IPS-18a (cell line): ENCODE data around the gene STK31.
"Not testable (repeated sequence)": the region's sequence is repeated elsewhere in the genome, so short reads cannot be mapped to it uniquely, and the experiment has no call there.

ENCODE experiments used
- H3K27ac ChIP-seq: one replicate; pipeline ENCODE4 v1.5.1; 2013; ENCODE audit warnings: low read length
- H3K27me3 ChIP-seq: one replicate; pipeline ENCODE4 v1.6.1; 2013; ENCODE audit warnings: mild to moderate bottlenecking, low read length; ENCODE audit not compliant: control insufficient read depth, insufficient read depth
- H3K36me3 ChIP-seq: one replicate; pipeline ENCODE4 v1.6.1; 2013; ENCODE audit warnings: low read depth, low read length; ENCODE audit not compliant: control insufficient read depth
- H3K4me1 ChIP-seq: one replicate; pipeline ENCODE4 v1.6.1; 2013; ENCODE audit warnings: low read depth, low read length; ENCODE audit not compliant: control insufficient read depth
- H3K4me3 ChIP-seq: one replicate; pipeline ENCODE4 v1.5.1; 2013; ENCODE audit warnings: low read length
- H3K9ac ChIP-seq: one replicate; pipeline ENCODE4 v1.6.1; 2013; ENCODE audit warnings: mild to moderate bottlenecking, low read length, moderate library complexity
- H3K9me3 ChIP-seq: one replicate; pipeline ENCODE4 v1.6.1; 2013; ENCODE audit warnings: low read depth, low read length; ENCODE audit not compliant: control insufficient read depth

STK31 gene

GRCh38 chr7:23710000-23710399 lies at the start of gene STK31:
TSS of gene STK31 (plus strand) at chr7:23710219. CDS start at chr7:23710286, 67 bp downstream.
- no peak within 1 kb of the TSS for H3K27ac ChIP-seq
- peaks cover 9% of the 10 kb centered on the region for H3K9me3 ChIP-seq
- H3K9ac ChIP-seq, result no peak within 1 kb of the TSS
- H3K4me3 ChIP-seq, result no peak within 1 kb of the TSS
- no peaks in the 10 kb centered on the region for H3K27me3 ChIP-seq
- H3K36me3 ChIP-seq, result peaks cover 9% of the 10 kb centered on the region
- H3K4me1 ChIP-seq, result no peaks in the 10 kb centered on the region

GRCh38 chr7:23661385-23661784 lies 48.6 kb upstream of the STK31 start:
- H3K27ac ChIP-seq, result peak overlapping the region; percentile 20
- no peak overlapping the region for H3K4me3 ChIP-seq
- H3K36me3 ChIP-seq, result no peaks in the 10 kb centered on the region
- H3K9ac ChIP-seq, result no peak overlapping the region
- H3K27me3 ChIP-seq, result no peaks in the 10 kb centered on the region
- H3K9me3 ChIP-seq, result no peaks in the 10 kb centered on the region
- peaks cover 23% of the 10 kb centered on the region for H3K4me1 ChIP-seq

GRCh38 chr7:23662124-23662983 lies 47.7 kb upstream of the STK31 start:
- Histone ChIP-seq H3K9me3 (no peaks in the 10 kb centered on the region), H3K27ac (peak overlapping the region; percentile 72), H3K4me1 (peaks cover 23% of the 10 kb centered on the region), H3K9ac (peak overlapping the region; percentile 9), H3K36me3 (no peaks in the 10 kb centered on the region), H3K4me3 (no peak overlapping the region), H3K27me3 (no peaks in the 10 kb centered on the region)

GRCh38 chr7:23662984-23663313 lies 47.1 kb upstream of the STK31 start:
- Histone ChIP-seq H3K27ac (peak overlapping the region; percentile 72), H3K9me3 (no peaks in the 10 kb centered on the region), H3K27me3 (no peaks in the 10 kb centered on the region), H3K4me1 (peaks cover 23% of the 10 kb centered on the region), H3K36me3 (no peaks in the 10 kb centered on the region), H3K4me3 (no peak overlapping the region), H3K9ac (peak overlapping the region; percentile 9)

GRCh38 chr7:23664122-23664521 lies 45.9 kb upstream of the STK31 start:
- Histone ChIP-seq H3K27me3 (no peaks in the 10 kb centered on the region), H3K9me3 (no peaks in the 10 kb centered on the region), H3K4me3 (no peak overlapping the region), H3K27ac (no peak overlapping the region), H3K4me1 (peaks cover 23% of the 10 kb centered on the region), H3K9ac (no peak overlapping the region), H3K36me3 (no peaks in the 10 kb centered on the region)

- Histone ChIP-seq H3K27ac (no peak overlapping the region), H3K36me3 (no peaks in the 10 kb centered on the region), H3K27me3 (no peaks in the 10 kb centered on the region), H3K9me3 (no peaks in the 10 kb centered on the region), H3K4me1 (no peaks in the 10 kb centered on the region), H3K4me3 (no peak overlapping the region), H3K9ac (no peak overlapping the region)
These were observed 38.0 kb upstream of the STK31 start for GRCh38 chr7:23672033-23672432.

GRCh38 chr7:23679898-23680413 lies 30.1 kb upstream of the STK31 start, which contains the start of gene FAM221A:
TSS of gene FAM221A (plus strand) at chr7:23680199. CDS start at chr7:23680219, 20 bp downstream.
- Histone ChIP-seq H3K4me3 (peak within 1 kb of the TSS; percentile 89), H3K27ac (peak within 1 kb of the TSS; percentile 74), H3K9ac (peak within 1 kb of the TSS; percentile 93)

GRCh38 chr7:23680414-23681405 lies 29.3 kb upstream of the STK31 start:
- H3K4me1 ChIP-seq, result no peaks in the 10 kb centered on the region
- peaks cover 9% of the 10 kb centered on the region for H3K27me3 ChIP-seq
- H3K9me3 ChIP-seq, result no peaks in the 10 kb centered on the region
- peak overlapping the region; percentile 74 for H3K27ac ChIP-seq
- H3K4me3 ChIP-seq, result peak overlapping the region; percentile 89
- H3K9ac ChIP-seq, result peak overlapping the region; percentile 93
- H3K36me3 ChIP-seq, result peaks cover 11% of the 10 kb centered on the region

More at GRCh38 chr7:23679898-23680413, 30.1 kb upstream of the STK31 start, which contains the start of gene FAM221A:
- Histone ChIP-seq H3K36me3 (peaks cover 7% of the 10 kb centered on the region), H3K9me3 (no peaks in the 10 kb centered on the region), H3K27me3 (peaks cover 9% of the 10 kb centered on the region), H3K4me1 (no peaks in the 10 kb centered on the region)

- not testable (repeated sequence) for H3K9ac ChIP-seq, H3K4me1 ChIP-seq, H3K27me3 ChIP-seq, H3K27ac ChIP-seq, H3K4me3 ChIP-seq, H3K9me3 ChIP-seq
- peaks cover 23% of the 10 kb centered on the region for H3K36me3 ChIP-seq
These were observed 26.0 kb upstream of the STK31 start for GRCh38 chr7:23684041-23684440.

- Histone ChIP-seq H3K4me3 (no peak overlapping the region), H3K9ac (no peak overlapping the region), H3K36me3 (peaks cover 37% of the 10 kb centered on the region), H3K9me3 (no peaks in the 10 kb centered on the region), H3K27ac (no peak overlapping the region), H3K4me1 (no peaks in the 10 kb centered on the region), H3K27me3 (no peaks in the 10 kb centered on the region)
These were observed 24.3 kb upstream of the STK31 start for GRCh38 chr7:23685731-23686130.

GRCh38 chr7:23687011-23687410 lies 23.0 kb upstream of the STK31 start:
- H3K4me3 ChIP-seq, result no peak overlapping the region
- no peaks in the 10 kb centered on the region for H3K27me3 ChIP-seq
- H3K9me3 ChIP-seq, result no peaks in the 10 kb centered on the region
- no peak overlapping the region for H3K27ac ChIP-seq
- peaks cover 49% of the 10 kb centered on the region for H3K36me3 ChIP-seq
- H3K4me1 ChIP-seq, result no peaks in the 10 kb centered on the region
- no peak overlapping the region for H3K9ac ChIP-seq
